GM18498 (cell line): ENCODE data around the gene ATF2.

Source experiments
- ATAC-seq: cut with Tn5 transposase; IDR thresholded peaks from one replicate; pipeline ENCODE4 v1.9.1; 2021; ENCODE audit warnings: mild to moderate bottlenecking, moderate library complexity; ENCODE audit not compliant: unreplicated experiment

ATF2 gene

GRCh38 chr2:175027755-175028154 is 140.2 kb downstream of the ATF2 start:
- ATAC-seq = no peak

GRCh38 chr2:175026385-175026784 is 141.6 kb downstream of the ATF2 start:
- ATAC-seq = no peak

GRCh38 chr2:175025946-175026345 is 142.1 kb downstream of the ATF2 start:
- ATAC-seq = no peak

- ATAC-seq = no peak
These were observed 142.8 kb downstream of the ATF2 start for GRCh38 chr2:175025233-175025632.

DNA sequence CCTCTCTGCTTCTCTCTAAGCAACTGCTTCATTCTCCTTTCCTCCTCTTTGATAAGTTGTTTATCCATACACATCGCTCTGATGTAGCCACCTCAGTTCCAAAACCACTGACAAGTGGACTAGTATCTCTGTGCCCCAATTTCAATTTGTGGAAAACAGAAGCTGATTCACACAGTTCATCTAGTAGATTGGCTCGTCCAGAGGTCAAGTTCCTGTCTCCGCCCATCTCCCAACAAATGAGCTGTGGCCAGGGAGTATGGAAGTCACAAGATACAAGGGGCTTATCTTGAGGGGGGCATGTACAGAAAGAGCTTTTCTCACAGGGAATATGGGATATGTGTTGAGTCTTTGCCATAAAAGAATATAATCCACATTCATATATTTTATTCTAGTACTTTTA is 145.1 kb downstream of the ATF2 start:
- ATAC-seq = no peak
